Stomach (tissue), 4 donors: ENCODE data around the gene DDX27.
"Not testable (repeated sequence)": the region's sequence is repeated elsewhere in the genome, so short reads cannot be mapped to it uniquely, and the experiment has no call there.

ENCODE experiments used
- EP300 ChIP-seq: sonication (generic); formaldehyde crosslinking; IDR thresholded peaks from one replicate; pipeline ENCODE4 v1.6.1; 2017; ENCODE audit warnings: antibody characterized with exemption
- POLR2AphosphoS5 ChIP-seq, 3 donors: sonication (generic); formaldehyde crosslinking; IDR thresholded peaks; one replicate each; pipeline ENCODE4 v1.6.1; 2016; ENCODE audit warnings: antibody characterized with exemption in 3 of 3
- TF ChIP-seq, protein P1 (sequence below), 7 experiments: fragments of 450-650 bp in 4 of 7; fragments of 200-600 bp in 3 of 7; sonication (generic) in 3 of 7; IDR thresholded peaks; one replicate each; pipeline ENCODE4 v1.5.1; 2016 to 2019; ENCODE audit warnings: antibody characterized with exemption in 7 of 7, control low read depth in 2 of 7, mild to moderate bottlenecking in 1 of 7

- TF ChIP-seq, protein P1, sequence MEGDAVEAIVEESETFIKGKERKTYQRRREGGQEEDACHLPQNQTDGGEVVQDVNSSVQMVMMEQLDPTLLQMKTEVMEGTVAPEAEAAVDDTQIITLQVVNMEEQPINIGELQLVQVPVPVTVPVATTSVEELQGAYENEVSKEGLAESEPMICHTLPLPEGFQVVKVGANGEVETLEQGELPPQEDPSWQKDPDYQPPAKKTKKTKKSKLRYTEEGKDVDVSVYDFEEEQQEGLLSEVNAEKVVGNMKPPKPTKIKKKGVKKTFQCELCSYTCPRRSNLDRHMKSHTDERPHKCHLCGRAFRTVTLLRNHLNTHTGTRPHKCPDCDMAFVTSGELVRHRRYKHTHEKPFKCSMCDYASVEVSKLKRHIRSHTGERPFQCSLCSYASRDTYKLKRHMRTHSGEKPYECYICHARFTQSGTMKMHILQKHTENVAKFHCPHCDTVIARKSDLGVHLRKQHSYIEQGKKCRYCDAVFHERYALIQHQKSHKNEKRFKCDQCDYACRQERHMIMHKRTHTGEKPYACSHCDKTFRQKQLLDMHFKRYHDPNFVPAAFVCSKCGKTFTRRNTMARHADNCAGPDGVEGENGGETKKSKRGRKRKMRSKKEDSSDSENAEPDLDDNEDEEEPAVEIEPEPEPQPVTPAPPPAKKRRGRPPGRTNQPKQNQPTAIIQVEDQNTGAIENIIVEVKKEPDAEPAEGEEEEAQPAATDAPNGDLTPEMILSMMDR (IDR thresholded peaks at IDR 0.05) = not testable (repeated sequence)
- TF ChIP-seq EP300; POLR2AphosphoS5 (IDR thresholded peaks at IDR 0.05): not testable (repeated sequence)
Observed at GRCh38 chr20:49192944-49193518, 26.2 kb upstream of the DDX27 start.
